ENCODE measurements around the gene RUVBL1.
A peak's percentile ranks its signal among the peaks of the same experiment; 100 is the strongest.

Gene RUVBL1

DNA sequence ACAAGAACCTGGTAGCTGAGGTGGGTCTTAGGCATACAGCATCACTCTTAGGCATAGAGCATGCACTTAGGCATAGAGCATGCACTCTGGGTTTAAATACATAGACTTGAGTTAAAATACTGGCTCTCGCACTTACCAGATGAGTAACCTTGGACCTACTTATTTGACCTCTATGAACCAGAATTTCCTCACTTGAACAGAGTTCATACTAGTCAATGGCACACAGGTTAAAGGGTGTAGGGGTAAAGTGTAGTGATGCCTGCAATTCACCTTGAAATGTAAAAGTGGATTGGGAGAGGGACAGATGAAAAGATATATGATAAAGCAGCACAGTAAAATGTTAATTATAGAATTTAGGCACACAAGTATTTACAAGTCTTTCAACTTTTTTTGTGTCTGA is 1.6 kb downstream of the RUVBL1 start:
- TF ChIP-seq, protein P1, sequence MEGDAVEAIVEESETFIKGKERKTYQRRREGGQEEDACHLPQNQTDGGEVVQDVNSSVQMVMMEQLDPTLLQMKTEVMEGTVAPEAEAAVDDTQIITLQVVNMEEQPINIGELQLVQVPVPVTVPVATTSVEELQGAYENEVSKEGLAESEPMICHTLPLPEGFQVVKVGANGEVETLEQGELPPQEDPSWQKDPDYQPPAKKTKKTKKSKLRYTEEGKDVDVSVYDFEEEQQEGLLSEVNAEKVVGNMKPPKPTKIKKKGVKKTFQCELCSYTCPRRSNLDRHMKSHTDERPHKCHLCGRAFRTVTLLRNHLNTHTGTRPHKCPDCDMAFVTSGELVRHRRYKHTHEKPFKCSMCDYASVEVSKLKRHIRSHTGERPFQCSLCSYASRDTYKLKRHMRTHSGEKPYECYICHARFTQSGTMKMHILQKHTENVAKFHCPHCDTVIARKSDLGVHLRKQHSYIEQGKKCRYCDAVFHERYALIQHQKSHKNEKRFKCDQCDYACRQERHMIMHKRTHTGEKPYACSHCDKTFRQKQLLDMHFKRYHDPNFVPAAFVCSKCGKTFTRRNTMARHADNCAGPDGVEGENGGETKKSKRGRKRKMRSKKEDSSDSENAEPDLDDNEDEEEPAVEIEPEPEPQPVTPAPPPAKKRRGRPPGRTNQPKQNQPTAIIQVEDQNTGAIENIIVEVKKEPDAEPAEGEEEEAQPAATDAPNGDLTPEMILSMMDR (IDR thresholded peaks at IDR 0.05; ENCODE audit: low read depth, low read length): no peak
- no peak overlapping the region for H3K4me3 ChIP-seq (ENCODE audit: low read depth, low read length)
- in situ Hi-C loops (cut with HindIII; ENCODE audit: low sequenced_read_pairs): no loop called here
- no peak for DNase-seq (ENCODE audit: low read depth, low spot score)

DNA sequence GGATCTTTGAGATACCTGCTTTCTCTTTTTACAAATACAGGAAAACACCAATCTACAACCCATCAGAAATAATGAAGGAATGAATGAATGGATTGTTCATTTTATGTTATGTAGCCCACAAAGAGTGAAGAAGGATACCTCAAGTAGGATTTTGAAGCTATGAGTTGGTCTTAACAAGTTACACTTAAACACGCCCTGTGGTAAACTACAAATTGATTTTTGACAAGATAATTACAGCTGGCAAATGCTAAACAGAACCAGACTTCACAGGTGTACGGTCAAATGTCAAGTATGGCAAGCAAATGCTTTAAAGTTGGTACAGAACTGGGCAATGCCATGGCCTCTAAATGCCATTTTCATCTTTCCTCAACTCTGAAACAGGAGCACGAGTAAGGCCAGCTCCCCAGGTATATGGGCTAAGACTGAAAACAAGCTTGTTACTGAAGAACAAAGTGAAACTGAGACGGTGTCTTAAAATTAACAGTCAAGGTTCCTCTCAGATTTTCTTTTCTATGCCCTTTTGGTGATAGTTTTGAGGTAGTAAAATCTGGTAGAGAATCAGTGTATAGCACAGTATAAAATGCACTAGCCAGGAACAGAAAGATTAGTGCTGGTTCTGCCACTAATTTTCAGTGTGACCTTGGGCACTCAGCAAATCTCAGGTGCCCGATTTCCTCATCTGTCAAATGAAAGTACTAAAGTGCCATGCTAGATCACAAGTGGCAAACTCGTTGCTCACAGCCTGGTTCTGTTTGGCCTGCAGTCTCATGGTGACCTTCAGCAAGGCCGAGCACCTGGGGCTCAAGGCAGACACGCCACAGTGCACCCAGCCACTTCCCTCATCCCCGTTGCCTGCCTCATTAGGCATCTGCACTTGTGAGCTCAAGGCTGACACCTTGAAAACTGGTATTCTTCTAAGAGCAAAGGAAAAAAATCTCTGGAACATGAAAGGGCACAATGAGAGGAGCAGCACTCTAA is 9.5 kb downstream of the RUVBL1 start:
- DNase-seq (ENCODE audit: low read depth, low spot score): no peak
- TF ChIP-seq, protein P1 (IDR thresholded peaks at IDR 0.05; ENCODE audit: low read depth, low read length): no peak
- in situ Hi-C loops (cut with HindIII; ENCODE audit: low sequenced_read_pairs): no loop called here
- H3K4me3 ChIP-seq (ENCODE audit: low read depth, low read length): no peak overlapping the region

DNA sequence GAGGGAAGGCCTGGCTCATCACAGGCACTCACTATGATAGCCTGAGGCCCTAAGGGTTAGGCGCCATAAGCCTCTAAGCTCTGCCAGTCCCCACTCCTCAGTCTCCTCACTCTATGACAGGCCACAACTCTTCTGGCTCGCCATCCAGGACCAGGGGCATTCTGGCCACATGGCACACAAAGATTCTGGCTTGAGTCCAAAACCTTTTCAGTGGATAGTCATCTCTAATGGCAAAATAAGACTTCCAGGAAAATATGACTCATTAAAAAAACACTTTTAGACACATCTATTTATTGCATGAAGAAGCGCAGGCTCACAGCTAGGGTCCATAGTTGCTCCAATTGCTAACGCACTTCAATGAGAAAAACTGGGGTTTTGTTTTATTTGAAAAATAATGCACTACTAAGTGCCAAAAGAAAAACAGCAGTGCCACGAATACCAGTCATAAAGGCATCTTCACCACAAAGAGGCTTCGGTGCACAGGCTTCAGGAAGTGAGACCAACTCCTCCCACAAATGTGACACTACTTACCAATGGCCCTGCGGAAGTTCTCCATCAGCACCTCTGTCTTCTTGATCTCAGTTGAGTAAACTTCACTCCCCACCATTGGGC is 11.1 kb downstream of the RUVBL1 start:
- no peak overlapping the region for H3K4me3 ChIP-seq (ENCODE audit: low read depth, low read length)
- in situ Hi-C loops (cut with HindIII; ENCODE audit: low sequenced_read_pairs): no loop called here
- TF ChIP-seq, protein P1 (IDR thresholded peaks at IDR 0.05; ENCODE audit: low read depth, low read length): no peak
- DNase-seq (ENCODE audit: low read depth, low spot score): peak; percentile 91

DNA sequence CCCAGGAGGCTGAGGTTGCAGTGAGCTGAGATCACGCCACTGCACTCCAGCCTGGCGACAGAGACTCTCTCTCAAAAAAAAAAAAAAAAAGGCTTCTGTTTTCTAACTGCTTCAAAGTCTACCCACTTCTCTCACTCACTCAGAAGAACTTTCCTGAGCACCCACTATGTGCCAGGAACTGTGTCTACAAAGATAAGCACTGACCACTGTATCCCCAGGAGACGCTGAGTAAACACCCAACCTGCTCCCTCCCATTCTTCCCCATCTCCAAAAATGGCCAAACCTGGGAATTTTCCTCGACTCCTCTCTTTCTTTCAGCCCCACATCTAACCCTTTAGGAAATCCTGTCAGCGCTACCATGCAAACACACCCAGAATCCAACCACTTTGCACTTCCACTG is 12.5 kb downstream of the RUVBL1 start:
- no peak overlapping the region for H3K4me3 ChIP-seq (ENCODE audit: low read depth, low read length)
- in situ Hi-C loops (cut with HindIII; ENCODE audit: low sequenced_read_pairs): no loop called here
- no peak for DNase-seq (ENCODE audit: low read depth, low spot score)
- TF ChIP-seq, protein P1 (IDR thresholded peaks at IDR 0.05; ENCODE audit: low read depth, low read length): no peak

DNA sequence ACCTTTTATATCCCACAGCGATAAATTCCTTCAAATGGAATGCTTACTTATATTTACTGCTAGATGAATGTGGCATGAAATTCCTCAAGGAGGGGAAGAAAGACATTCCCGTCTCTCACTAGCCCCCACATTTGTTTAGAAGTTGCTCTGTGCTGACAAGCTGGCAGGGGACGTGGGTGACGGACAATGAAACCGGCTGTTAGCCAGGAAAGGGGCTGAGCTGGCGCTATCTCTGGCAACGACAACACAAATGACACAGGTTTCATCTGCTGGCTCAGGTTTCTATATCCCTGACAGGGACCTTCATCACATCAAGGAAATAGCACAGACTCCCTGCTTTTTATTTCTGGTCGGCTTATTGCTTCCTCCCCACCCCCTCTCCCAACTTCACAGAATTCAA is 15.8 kb downstream of the RUVBL1 start:
- no peak overlapping the region for H3K4me3 ChIP-seq (ENCODE audit: low read depth, low read length)
- no peak for DNase-seq (ENCODE audit: low read depth, low spot score)
- TF ChIP-seq, protein P1 (IDR thresholded peaks at IDR 0.05; ENCODE audit: low read depth, low read length): no peak
- in situ Hi-C loops (cut with HindIII; ENCODE audit: low sequenced_read_pairs): no loop called here

DNA sequence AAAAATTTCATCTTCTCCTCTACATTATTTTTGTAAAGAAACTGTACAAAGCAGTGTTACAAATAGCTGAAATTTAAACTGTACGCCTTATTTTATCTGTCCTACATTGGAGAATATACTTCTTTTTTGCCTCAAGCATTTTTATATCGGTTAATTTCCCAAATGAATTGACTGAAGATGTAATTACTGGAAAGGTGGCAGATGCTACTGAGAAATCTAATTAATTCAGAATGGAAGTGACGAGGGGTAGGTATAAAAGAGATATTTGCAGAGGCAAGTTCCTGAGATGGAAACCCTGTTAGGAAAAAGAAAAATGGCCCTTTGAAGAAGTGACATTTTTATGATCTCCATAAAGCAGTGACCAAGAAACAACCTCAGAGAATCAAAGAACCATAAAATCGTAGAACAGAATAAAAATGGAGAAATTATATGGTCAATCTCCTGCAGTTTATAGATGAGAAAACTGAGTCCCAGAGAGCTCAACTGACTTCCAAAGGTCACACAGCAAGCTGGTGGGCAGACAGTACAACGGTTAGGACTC is 20.4 kb downstream of the RUVBL1 start:
- TF ChIP-seq, protein P1 (IDR thresholded peaks at IDR 0.05; ENCODE audit: low read depth, low read length): no peak
- H3K4me3 ChIP-seq (ENCODE audit: low read depth, low read length): no peak overlapping the region
- no peak for DNase-seq (ENCODE audit: low read depth, low spot score)
- in situ Hi-C loops (cut with HindIII; ENCODE audit: low sequenced_read_pairs): no loop called here
